HepG2 (cell line): Measurements from ENCODE around the gene FOXE3. TPM values are rescaled to one million over a fixed set of nuclear protein-coding genes. Genes with fewer than 3 reads are reported as not detected.

Experiments used
- ATRX ChIP-seq: sonication (generic); formaldehyde crosslinking; IDR thresholded peaks from 2 replicates; pipeline ENCODE4 v1.4.0; 2020; ENCODE audit warnings: missing genetic modification reagents, borderline replicate concordance
- BCL6 ChIP-seq: IDR thresholded peaks from 2 replicates; pipeline ENCODE4 v1.6.1; 2016; ENCODE audit warnings: missing genetic modification reagents, missing compliant biosample characterization
- DDIT3 ChIP-seq: sonication (generic); formaldehyde crosslinking; IDR thresholded peaks from 2 replicates; pipeline ENCODE4 v1.4.0; 2020; ENCODE audit warnings: mild to moderate bottlenecking, missing genetic modification reagents
- ESRRA ChIP-seq: sonication (generic); formaldehyde crosslinking; IDR thresholded peaks from 2 replicates; pipeline ENCODE4 v1.5.1; 2020; ENCODE audit warnings: mild to moderate bottlenecking, low read depth, missing genetic modification reagents
- HOXA5 ChIP-seq: sonication (generic); formaldehyde crosslinking; IDR thresholded peaks from 2 replicates; pipeline ENCODE4 v1.4.0; 2020; ENCODE audit warnings: missing genetic modification reagents
- HOXA7 ChIP-seq: sonication (generic); formaldehyde crosslinking; IDR thresholded peaks from 2 replicates; pipeline ENCODE4 v1.8.1; 2022; ENCODE audit warnings: mild to moderate bottlenecking, missing genetic modification reagents, moderate library complexity
- KLF13 ChIP-seq: sonication (generic); formaldehyde crosslinking; IDR thresholded peaks from 2 replicates; pipeline ENCODE4 v1.4.0; 2020; ENCODE audit warnings: mild to moderate bottlenecking, missing genetic modification reagents
- MEIS1 ChIP-seq: sonication (generic); formaldehyde crosslinking; IDR thresholded peaks from 2 replicates; pipeline ENCODE4 v1.9.0; 2021; ENCODE audit warnings: mild to moderate bottlenecking, missing genetic modification reagents, moderate library complexity, borderline replicate concordance
- NR3C1 ChIP-seq: sonication (generic); formaldehyde crosslinking; IDR thresholded peaks from 2 replicates; pipeline ENCODE4 v1.4.0; 2020; ENCODE audit warnings: missing genetic modification reagents
- SRY ChIP-seq: sonication (generic); formaldehyde crosslinking; IDR thresholded peaks from 2 replicates; pipeline ENCODE4 v1.8.0; 2022; ENCODE audit warnings: mild to moderate bottlenecking, missing genetic modification reagents
- THAP8 ChIP-seq: sonication (generic); formaldehyde crosslinking; IDR thresholded peaks from 2 replicates; pipeline ENCODE4 v1.5.1; 2020; ENCODE audit warnings: missing genetic modification reagents, mild to moderate bottlenecking, borderline replicate concordance
- UBTF ChIP-seq: sonication (generic); formaldehyde crosslinking; IDR thresholded peaks from 2 replicates; pipeline ENCODE4 v1.4.0; 2020; ENCODE audit warnings: mild to moderate bottlenecking, missing genetic modification reagents
- ZBTB46 ChIP-seq: sonication (generic); formaldehyde crosslinking; IDR thresholded peaks from 2 replicates; pipeline ENCODE4 v1.4.0; 2020; ENCODE audit warnings: mild to moderate bottlenecking, missing genetic modification reagents, borderline replicate concordance
- ZNF234 ChIP-seq: sonication (generic); formaldehyde crosslinking; conservative IDR thresholded peaks from 2 replicates; pipeline ENCODE4 v1.5.1; 2020; ENCODE audit warnings: mild to moderate bottlenecking, missing genetic modification reagents
- ZNF670 ChIP-seq: sonication (generic); formaldehyde crosslinking; IDR thresholded peaks from 2 replicates; pipeline ENCODE4 v1.8.0; 2022; ENCODE audit warnings: mild to moderate bottlenecking, missing genetic modification reagents, borderline replicate concordance
- ZZZ3 ChIP-seq: sonication (generic); formaldehyde crosslinking; IDR thresholded peaks from 2 replicates; pipeline ENCODE4 v1.4.0; 2020; ENCODE audit warnings: missing genetic modification reagents, mild to moderate bottlenecking, borderline replicate concordance
- polyA plus RNA-seq, 8 experiments: library from polyadenylated mRNA; depleted of rRNA in 3 of 8; stranded (reverse) in 7 of 8; unstranded in 1 of 8; fragments of >200 nt; fragmentation: Illumina TruSeq in 4 of 8; extraction: Trizol in 4 of 8; gene quantifications; 2 replicates each; pipeline versions ENCODE4 v1.2.1 to v1.2.3, GENCODE V29; 2011 to 2016; ENCODE audit warnings: low read depth in 4 of 8, missing spikeins in 1 of 8, mixed read lengths in 1 of 8; ENCODE audit not compliant: insufficient read depth in 1 of 8
- total RNA-seq, 5 experiments: library from RNA; depleted of rRNA; stranded (reverse); fragments of >200 nt; fragmentation: Illumina TruSeq; extraction: Trizol; gene quantifications; 2 replicates each; pipeline ENCODE4 v1.2.3, GENCODE V29; 2016; ENCODE audit warnings: low read depth in 1 of 5
- TF ChIP-seq, protein P1 (sequence below): sonication (generic); formaldehyde crosslinking; conservative IDR thresholded peaks from 2 replicates; pipeline ENCODE4 v1.4.0; 2020; ENCODE audit warnings: missing genetic modification reagents
- TF ChIP-seq, protein P2 (sequence below): sonication (generic); formaldehyde crosslinking; IDR thresholded peaks from 2 replicates; pipeline ENCODE4 v1.4.0; 2020; ENCODE audit warnings: missing genetic modification reagents
- TF ChIP-seq, protein P3 (sequence below): sonication (generic); formaldehyde crosslinking; IDR thresholded peaks from 2 replicates; pipeline ENCODE4 v1.8.0; 2022; ENCODE audit warnings: mild to moderate bottlenecking, missing genetic modification reagents; ENCODE audit not compliant: insufficient replicate concordance

Gene FOXE3
- total and polyA plus RNA-seq, 2 of the 13 experiments (the other 11 are each of a cell fraction or from before 2014, with no cell fraction given) = not detected

- TF ChIP-seq MEIS1 (CRISPR knock-in tag) (no peak), DDIT3 (CRISPR knock-in tag) (no peak), KLF13 (CRISPR knock-in tag) (no peak), UBTF (CRISPR knock-in tag) (no peak), ZNF234 (CRISPR knock-in tag) (0 out of 2 replicates have a peak, but pooled peaks have one; percentile 13), NR3C1 (CRISPR knock-in tag) (no peak), ZZZ3 (CRISPR knock-in tag) (0 out of 2 replicates have a peak, but pooled peaks have one; percentile 7), ZBTB46 (CRISPR knock-in tag) (no peak), ZNF670 (CRISPR knock-in tag) (no peak), HOXA5 (CRISPR knock-in tag) (no peak), SRY (no peak), ATRX (CRISPR knock-in tag) (no peak), HOXA7 (CRISPR knock-in tag) (no peak), THAP8 (CRISPR knock-in tag) (no peak), ESRRA (CRISPR knock-in tag) (peak; percentile 4; the same call in 1 of the 2 replicates), BCL6 (CRISPR knock-in tag) (no peak)
- TF ChIP-seq, protein P1, sequence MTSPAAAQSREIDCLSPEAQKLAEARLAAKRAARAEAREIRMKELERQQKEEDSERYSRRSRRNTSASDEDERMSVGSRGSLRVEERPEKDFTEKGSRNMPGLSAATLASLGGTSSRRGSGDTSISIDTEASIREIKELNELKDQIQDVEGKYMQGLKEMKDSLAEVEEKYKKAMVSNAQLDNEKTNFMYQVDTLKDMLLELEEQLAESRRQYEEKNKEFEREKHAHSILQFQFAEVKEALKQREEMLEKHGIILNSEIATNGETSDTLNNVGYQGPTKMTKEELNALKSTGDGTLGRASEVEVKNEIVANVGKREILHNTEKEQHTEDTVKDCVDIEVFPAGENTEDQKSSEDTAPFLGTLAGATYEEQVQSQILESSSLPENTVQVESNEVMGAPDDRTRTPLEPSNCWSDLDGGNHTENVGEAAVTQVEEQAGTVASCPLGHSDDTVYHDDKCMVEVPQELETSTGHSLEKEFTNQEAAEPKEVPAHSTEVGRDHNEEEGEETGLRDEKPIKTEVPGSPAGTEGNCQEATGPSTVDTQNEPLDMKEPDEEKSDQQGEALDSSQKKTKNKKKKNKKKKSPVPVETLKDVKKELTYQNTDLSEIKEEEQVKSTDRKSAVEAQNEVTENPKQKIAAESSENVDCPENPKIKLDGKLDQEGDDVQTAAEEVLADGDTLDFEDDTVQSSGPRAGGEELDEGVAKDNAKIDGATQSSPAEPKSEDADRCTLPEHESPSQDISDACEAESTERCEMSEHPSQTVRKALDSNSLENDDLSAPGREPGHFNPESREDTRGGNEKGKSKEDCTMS (CRISPR knock-in tag) = no peak
- TF ChIP-seq, protein P2, sequence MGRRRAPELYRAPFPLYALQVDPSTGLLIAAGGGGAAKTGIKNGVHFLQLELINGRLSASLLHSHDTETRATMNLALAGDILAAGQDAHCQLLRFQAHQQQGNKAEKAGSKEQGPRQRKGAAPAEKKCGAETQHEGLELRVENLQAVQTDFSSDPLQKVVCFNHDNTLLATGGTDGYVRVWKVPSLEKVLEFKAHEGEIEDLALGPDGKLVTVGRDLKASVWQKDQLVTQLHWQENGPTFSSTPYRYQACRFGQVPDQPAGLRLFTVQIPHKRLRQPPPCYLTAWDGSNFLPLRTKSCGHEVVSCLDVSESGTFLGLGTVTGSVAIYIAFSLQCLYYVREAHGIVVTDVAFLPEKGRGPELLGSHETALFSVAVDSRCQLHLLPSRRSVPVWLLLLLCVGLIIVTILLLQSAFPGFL (CRISPR knock-in tag) = no peak
- TF ChIP-seq, protein P3, sequence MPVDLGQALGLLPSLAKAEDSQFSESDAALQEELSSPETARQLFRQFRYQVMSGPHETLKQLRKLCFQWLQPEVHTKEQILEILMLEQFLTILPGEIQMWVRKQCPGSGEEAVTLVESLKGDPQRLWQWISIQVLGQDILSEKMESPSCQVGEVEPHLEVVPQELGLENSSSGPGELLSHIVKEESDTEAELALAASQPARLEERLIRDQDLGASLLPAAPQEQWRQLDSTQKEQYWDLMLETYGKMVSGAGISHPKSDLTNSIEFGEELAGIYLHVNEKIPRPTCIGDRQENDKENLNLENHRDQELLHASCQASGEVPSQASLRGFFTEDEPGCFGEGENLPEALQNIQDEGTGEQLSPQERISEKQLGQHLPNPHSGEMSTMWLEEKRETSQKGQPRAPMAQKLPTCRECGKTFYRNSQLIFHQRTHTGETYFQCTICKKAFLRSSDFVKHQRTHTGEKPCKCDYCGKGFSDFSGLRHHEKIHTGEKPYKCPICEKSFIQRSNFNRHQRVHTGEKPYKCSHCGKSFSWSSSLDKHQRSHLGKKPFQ (CRISPR knock-in tag) = no peak
These were observed 20.9 kb downstream of the FOXE3 start (continued) for GRCh38 chr1:47436979-47437446.
